Neural progenitor cell (in vitro differentiated cells): ENCODE results near the gene GPS1. TPM values are rescaled to one million over a fixed set of nuclear protein-coding genes. Genes with fewer than 3 reads are reported as not detected.
A peak's percentile ranks its signal among the peaks of the same experiment; 100 is the strongest.

ENCODE experiments used
- DNase-seq: peaks from one replicate; pipeline ENCODE4 v3.0.0-alpha.2; 2016; ENCODE audit warnings: low spot score
- H2AFZ ChIP-seq: fragments of 200-600 bp; sonication (generic); replicated peaks from 2 replicates; pipeline ENCODE4 v1.6.1; 2016; ENCODE audit warnings: antibody characterized with exemption
- H3F3A ChIP-seq: fragments of 200-600 bp; sonication (generic); 2 replicates; pipeline ENCODE4 v1.6.1; 2016; ENCODE audit warnings: antibody characterized with exemption, low read depth
- H3K27ac ChIP-seq: fragments of 200-600 bp; sonication (generic); 2 replicates; pipeline ENCODE4 v1.5.1; 2016; ENCODE audit warnings: mild to moderate bottlenecking
- H3K27me3 ChIP-seq: fragments of 200-600 bp; sonication (generic); 2 replicates; pipeline ENCODE4 v1.6.1; 2016; ENCODE audit warnings: mild to moderate bottlenecking, moderate library complexity
- H3K36me3 ChIP-seq: fragments of 200-600 bp; sonication (generic); 2 replicates; pipeline ENCODE4 v1.5.1; 2016
- H3K4me1 ChIP-seq: fragments of 200-600 bp; sonication (generic); 2 replicates; pipeline ENCODE4 v1.6.1; 2016; ENCODE audit warnings: mixed run types
- H3K4me2 ChIP-seq: fragments of 200-600 bp; sonication (generic); 2 replicates; pipeline ENCODE4 v1.6.1; 2016
- H3K4me3 ChIP-seq: fragments of 200-600 bp; sonication (generic); 2 replicates; pipeline ENCODE4 v1.5.1; 2016
- H3K79me2 ChIP-seq: fragments of 200-600 bp; sonication (generic); 2 replicates; pipeline ENCODE4 v1.6.1; 2016; ENCODE audit warnings: low read depth
- H3K9ac ChIP-seq: fragments of 200-600 bp; sonication (generic); 2 replicates; pipeline ENCODE4 v1.6.1; 2016
- H3K9me3 ChIP-seq: fragments of 200-600 bp; sonication (generic); 2 replicates; pipeline ENCODE4 v1.5.1; 2016; ENCODE audit warnings: low read depth
- H4K20me1 ChIP-seq: fragments of 200-600 bp; sonication (generic); 2 replicates; pipeline ENCODE4 v1.6.1; 2016; ENCODE audit warnings: low read depth
- H3K27ac Mint-ChIP-seq: 3 replicates; pipeline ENCODE4 v1.8.0; 2021; ENCODE audit warnings: mixed read lengths
- H3K27me3 Mint-ChIP-seq: 2 replicates; pipeline ENCODE4 v1.8.0; 2022; ENCODE audit warnings: low read depth, mild to moderate bottlenecking, inconsistent platforms, moderate library complexity, mixed read lengths; ENCODE audit not compliant: insufficient read depth
- H3K36me3 Mint-ChIP-seq: 3 replicates; pipeline ENCODE4 v1.8.0; 2021; ENCODE audit warnings: mixed read lengths
- H3K4me1 Mint-ChIP-seq: 3 replicates; pipeline ENCODE4 v1.8.0; 2021; ENCODE audit warnings: mixed read lengths
- H3K4me3 Mint-ChIP-seq: 3 replicates; pipeline ENCODE4 v1.8.0; 2021; ENCODE audit warnings: mild to moderate bottlenecking, moderate library complexity, mixed read lengths
- H3K9me3 Mint-ChIP-seq: 3 replicates; pipeline ENCODE4 v1.8.0; 2020; ENCODE audit warnings: mixed read lengths
- CTCF ChIP-seq: fragments of 200-600 bp; sonication (generic); IDR thresholded peaks from 2 replicates; pipeline ENCODE4 v1.5.1; 2017; ENCODE audit warnings: antibody characterized with exemption, mild to moderate bottlenecking
- EZH2 ChIP-seq: fragments of 200-600 bp; sonication (generic); IDR thresholded peaks from 2 replicates; pipeline ENCODE4 v1.6.1; 2017; ENCODE audit warnings: antibody characterized with exemption, mild to moderate bottlenecking, moderate library complexity
- EZH2phosphoT487 ChIP-seq: fragments of 200-600 bp; sonication (generic); IDR thresholded peaks from 2 replicates; pipeline ENCODE4 v1.6.1; 2017; ENCODE audit warnings: antibody characterized with exemption
- total RNA-seq: library from RNA; depleted of rRNA; stranded (reverse); fragments of >200 nt; gene quantifications from 2 replicates; pipeline ENCODE4 v1.2.3, GENCODE V29; 2015; ENCODE audit warnings: low replicate concordance

GPS1 gene
- total RNA-seq, 1 donor from 2014 or later = 86.6 TPM

- Histone ChIP-seq H3K9me3 (no peaks in the 10 kb centered on the region), H3F3A (peaks cover 15% of the 10 kb centered on the region), H3K4me3 (no peak overlapping the region), H2AFZ (no peak overlapping the region), H3K79me2 (peaks cover 23% of the 10 kb centered on the region), H3K27ac (no peak overlapping the region), H4K20me1 (peaks cover 29% of the 10 kb centered on the region), H3K4me1 (peaks cover 11% of the 10 kb centered on the region), H3K36me3 (no peaks in the 10 kb centered on the region), H3K27me3 (no peaks in the 10 kb centered on the region), H3K4me2 (no peak overlapping the region), H3K9ac (no peak overlapping the region)
- Mint-ChIP-seq H3K27me3 (no peaks in the 10 kb centered on the region), H3K27ac (no peak overlapping the region), H3K36me3 (no peaks in the 10 kb centered on the region), H3K9me3 (no peaks in the 10 kb centered on the region), H3K4me1 (peaks cover 13% of the 10 kb centered on the region), H3K4me3 (peak overlapping the region; percentile 89)
- TF ChIP-seq EZH2phosphoT487 (no peak), CTCF (no peak)
- DNase-seq = no peak
Observed at GRCh38 chr17:82020572-82021106, 31.1 kb upstream of the GPS1 start.

- no peak overlapping the region for H2AFZ ChIP-seq
- H3K27ac ChIP-seq = no peak overlapping the region
- Mint-ChIP-seq H3K27me3 (no peaks in the 10 kb centered on the region), H3K9me3 (no peaks in the 10 kb centered on the region), H3K4me3 (peak overlapping the region; percentile 89), H3K27ac (peak overlapping the region; percentile 72), H3K36me3 (no peaks in the 10 kb centered on the region), H3K4me1 (peaks cover 18% of the 10 kb centered on the region)
- H3K9me3 ChIP-seq = no peaks in the 10 kb centered on the region
- H3K4me3 ChIP-seq = peak overlapping the region; percentile 95
- no peaks in the 10 kb centered on the region for H3K36me3 ChIP-seq
- peaks cover 29% of the 10 kb centered on the region for H4K20me1 ChIP-seq
- H3K9ac ChIP-seq = no peak overlapping the region
- H3K4me1 ChIP-seq = peaks cover 11% of the 10 kb centered on the region
- H3K27me3 ChIP-seq = no peaks in the 10 kb centered on the region
- H3K79me2 ChIP-seq = peaks cover 23% of the 10 kb centered on the region
- TF ChIP-seq EZH2 (no peak), CTCF (peak; percentile 56)
- H3F3A ChIP-seq = peaks cover 15% of the 10 kb centered on the region
- H3K4me2 ChIP-seq = peak overlapping the region; percentile 91
- peak; percentile 78 for DNase-seq
Observed at GRCh38 chr17:82021107-82021899, 30.4 kb upstream of the GPS1 start.

GRCh38 chr17:82021900-82022309 lies 29.8 kb upstream of the GPS1 start:
- peak overlapping the region; percentile 89 for H3K4me3 Mint-ChIP-seq
- H3K4me1 Mint-ChIP-seq = peaks cover 18% of the 10 kb centered on the region
- Histone ChIP-seq H3F3A (peaks cover 15% of the 10 kb centered on the region), H4K20me1 (peaks cover 29% of the 10 kb centered on the region), H3K4me1 (peaks cover 11% of the 10 kb centered on the region), H3K36me3 (no peaks in the 10 kb centered on the region), H2AFZ (no peak overlapping the region), H3K27me3 (no peaks in the 10 kb centered on the region), H3K27ac (no peak overlapping the region), H3K79me2 (peaks cover 23% of the 10 kb centered on the region), H3K4me2 (peak overlapping the region; percentile 91), H3K4me3 (peak overlapping the region; percentile 95), H3K9ac (peak overlapping the region; percentile 76), H3K9me3 (no peaks in the 10 kb centered on the region)
- H3K9me3 Mint-ChIP-seq = no peaks in the 10 kb centered on the region
- TF ChIP-seq CTCF (no peak), EZH2 (no peak), EZH2phosphoT487 (no peak)
- peak overlapping the region; percentile 72 for H3K27ac Mint-ChIP-seq
- no peaks in the 10 kb centered on the region for H3K36me3 Mint-ChIP-seq
- no peaks in the 10 kb centered on the region for H3K27me3 Mint-ChIP-seq
- no peak for DNase-seq
